Cerebellar cortex (tissue), 1 donor: Measurements from ENCODE around the gene KCNQ2.

Source experiments
- DNase-seq: peaks from one replicate; pipeline ENCODE4 v3.0.0-alpha.2; 2015; ENCODE audit warnings: low spot score

The KCNQ2 gene

GRCh38 chr20:63454731-63455567 lies 17.5 kb downstream of the KCNQ2 start:
- DNase-seq, result peak; percentile 30

GRCh38 chr20:63452821-63453523 lies 19.5 kb downstream of the KCNQ2 start:
- DNase-seq, result peak; percentile 22

- no peak for DNase-seq
Measured at GRCh38 chr20:63452341-63452740, 20.1 kb downstream of the KCNQ2 start.

- no peak for DNase-seq
Measured at GRCh38 chr20:63451821-63452220, 20.6 kb downstream of the KCNQ2 start.

- no peak for DNase-seq
Measured at GRCh38 chr20:63449796-63450730, 22.4 kb downstream of the KCNQ2 start.

- no peak for DNase-seq
Measured at GRCh38 chr20:63449025-63449424, 23.4 kb downstream of the KCNQ2 start.

GRCh38 chr20:63448031-63448430 lies 24.4 kb downstream of the KCNQ2 start:
- DNase-seq, result peak; percentile 63

GRCh38 chr20:63447320-63447719 lies 25.1 kb downstream of the KCNQ2 start:
- no peak for DNase-seq

GRCh38 chr20:63446216-63447024 lies 26.0 kb downstream of the KCNQ2 start:
- DNase-seq, result no peak

- no peak for DNase-seq
Measured at GRCh38 chr20:63445075-63445734, 27.2 kb downstream of the KCNQ2 start.

GRCh38 chr20:63444548-63444947 lies 27.9 kb downstream of the KCNQ2 start:
- DNase-seq, result no peak

- no peak for DNase-seq
Measured at GRCh38 chr20:63443606-63444395, 28.7 kb downstream of the KCNQ2 start.

- DNase-seq, result peak; percentile 78
Measured at GRCh38 chr20:63442100-63442493, 30.4 kb downstream of the KCNQ2 start.

- no peak for DNase-seq
Measured at GRCh38 chr20:63441136-63442099, 31.0 kb downstream of the KCNQ2 start.

GRCh38 chr20:63440366-63440955 lies 32.0 kb downstream of the KCNQ2 start:
- no peak for DNase-seq

- DNase-seq, result no peak
Measured at GRCh38 chr20:63439866-63440265, 32.6 kb downstream of the KCNQ2 start.

GRCh38 chr20:63438121-63438520 lies 34.3 kb downstream of the KCNQ2 start:
- DNase-seq, result no peak

GRCh38 chr20:63435552-63435951 lies 36.9 kb downstream of the KCNQ2 start:
- DNase-seq, result no peak
